Subcutaneous adipose tissue (tissue), 4 donors: Measurements from ENCODE around the gene CDKN2B-AS1. TPM values are rescaled to one million over a fixed set of nuclear protein-coding genes. Genes with fewer than 3 reads are reported as not detected.

Experiments used
- total RNA-seq, 4 donors: library from RNA; depleted of rRNA; stranded (reverse); fragments of >200 nt; gene quantifications; one replicate each; pipeline ENCODE4 v1.1.0, GENCODE V29; 2016
- TF ChIP-seq, protein P1 (sequence below): fragments of 450-650 bp; IDR thresholded peaks from one replicate; pipeline ENCODE4 v1.5.1; 2016; ENCODE audit warnings: low read depth, mild to moderate bottlenecking, control low read depth, antibody characterized with exemption, moderate library complexity

CDKN2B-AS1 gene
- total RNA-seq, 4 donors from 2014 or later, result 6.1 TPM; not detected in 3

GRCh38 chr9:22131817-22132216 is 137.2 kb downstream of the CDKN2B-AS1 start:
- TF ChIP-seq, protein P1, sequence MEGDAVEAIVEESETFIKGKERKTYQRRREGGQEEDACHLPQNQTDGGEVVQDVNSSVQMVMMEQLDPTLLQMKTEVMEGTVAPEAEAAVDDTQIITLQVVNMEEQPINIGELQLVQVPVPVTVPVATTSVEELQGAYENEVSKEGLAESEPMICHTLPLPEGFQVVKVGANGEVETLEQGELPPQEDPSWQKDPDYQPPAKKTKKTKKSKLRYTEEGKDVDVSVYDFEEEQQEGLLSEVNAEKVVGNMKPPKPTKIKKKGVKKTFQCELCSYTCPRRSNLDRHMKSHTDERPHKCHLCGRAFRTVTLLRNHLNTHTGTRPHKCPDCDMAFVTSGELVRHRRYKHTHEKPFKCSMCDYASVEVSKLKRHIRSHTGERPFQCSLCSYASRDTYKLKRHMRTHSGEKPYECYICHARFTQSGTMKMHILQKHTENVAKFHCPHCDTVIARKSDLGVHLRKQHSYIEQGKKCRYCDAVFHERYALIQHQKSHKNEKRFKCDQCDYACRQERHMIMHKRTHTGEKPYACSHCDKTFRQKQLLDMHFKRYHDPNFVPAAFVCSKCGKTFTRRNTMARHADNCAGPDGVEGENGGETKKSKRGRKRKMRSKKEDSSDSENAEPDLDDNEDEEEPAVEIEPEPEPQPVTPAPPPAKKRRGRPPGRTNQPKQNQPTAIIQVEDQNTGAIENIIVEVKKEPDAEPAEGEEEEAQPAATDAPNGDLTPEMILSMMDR, result no peak

GRCh38 chr9:22134390-22134789 is 139.8 kb downstream of the CDKN2B-AS1 start:
- TF ChIP-seq, protein P1, result no peak

DNA sequence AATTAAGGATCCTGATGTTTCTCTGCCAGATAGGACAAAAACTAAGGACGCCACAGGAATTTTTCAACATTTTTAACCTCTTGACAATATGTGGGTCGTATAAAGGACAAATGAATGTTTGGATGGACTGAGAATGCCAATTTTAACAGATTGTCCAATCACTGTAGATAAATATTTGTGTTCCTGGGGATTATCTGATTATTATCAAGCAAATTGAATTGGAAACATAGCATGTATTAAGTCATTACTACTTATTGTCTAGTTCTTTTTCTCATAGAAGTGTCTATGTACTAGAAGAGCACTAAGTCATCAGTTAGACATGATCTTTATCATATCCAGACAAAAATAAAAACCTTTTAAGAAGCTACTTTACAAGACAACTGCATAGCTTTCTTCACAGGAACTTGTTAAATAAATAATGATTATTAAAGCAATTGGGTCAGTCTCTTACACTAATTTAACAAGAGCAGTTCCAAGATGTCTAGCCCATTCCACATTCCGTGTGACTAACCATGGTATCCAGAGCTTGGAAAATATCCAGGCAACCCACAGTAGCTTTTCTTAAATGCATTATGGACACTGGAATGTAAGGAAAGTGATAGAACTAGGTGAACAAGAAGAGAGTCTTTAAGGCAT is 142.0 kb downstream of the CDKN2B-AS1 start:
- TF ChIP-seq, protein P1, result no peak

DNA sequence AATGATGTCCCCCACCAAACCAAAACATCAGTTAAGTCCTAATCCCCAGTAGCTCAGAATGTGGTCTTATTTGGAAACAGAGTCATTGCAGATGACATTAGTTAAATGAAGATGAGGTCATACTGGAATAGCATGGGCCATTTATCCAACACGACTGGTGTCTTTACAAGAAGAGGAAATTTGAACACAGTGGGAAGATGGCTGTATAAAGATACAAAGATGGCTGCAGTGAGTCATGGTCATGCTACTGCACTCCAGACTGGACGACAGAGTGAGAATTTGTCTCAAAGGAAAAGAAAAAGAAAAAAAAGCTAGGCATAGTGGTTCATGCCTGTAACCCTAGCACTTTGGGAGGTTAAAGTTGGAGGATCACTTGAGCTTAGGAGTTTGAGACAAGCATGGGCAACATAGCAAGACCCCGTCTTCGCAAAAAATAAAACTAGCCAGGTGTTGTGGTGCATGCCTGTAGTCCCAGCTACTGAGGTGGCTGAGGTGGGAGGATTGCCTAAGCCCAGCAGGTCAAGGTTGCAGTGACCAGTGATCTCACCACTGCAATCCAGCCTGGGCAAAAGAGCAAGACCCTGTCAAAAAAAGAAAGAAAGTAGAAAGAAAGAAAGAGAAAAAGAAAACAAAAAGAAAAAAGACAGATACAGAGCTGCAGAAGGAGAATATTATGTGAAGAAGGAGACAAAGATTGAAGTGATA is 144.5 kb downstream of the CDKN2B-AS1 start:
- TF ChIP-seq, protein P1, result no peak

- TF ChIP-seq, protein P1, result no peak
Measured at GRCh38 chr9:22141908-22142307, 147.3 kb downstream of the CDKN2B-AS1 start.

DNA sequence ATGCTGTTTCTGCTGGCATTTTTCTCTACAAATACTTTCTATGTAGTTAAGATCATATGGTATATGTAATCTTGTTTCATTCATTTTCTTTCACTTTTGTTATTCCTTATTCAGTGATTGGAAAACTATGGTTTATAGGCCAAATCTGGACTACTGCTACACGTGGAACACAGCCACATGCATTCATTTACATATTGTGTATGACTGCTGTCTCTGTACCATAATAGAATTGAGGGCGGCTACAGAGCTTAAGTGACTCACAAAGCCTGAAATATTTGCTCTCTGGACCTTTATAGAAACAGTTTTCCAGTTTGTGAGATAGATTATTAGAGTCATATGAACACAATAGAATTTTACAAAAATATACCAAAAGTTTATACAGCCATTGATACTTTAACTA is 148.1 kb downstream of the CDKN2B-AS1 start:
- TF ChIP-seq, protein P1, result no peak

DNA sequence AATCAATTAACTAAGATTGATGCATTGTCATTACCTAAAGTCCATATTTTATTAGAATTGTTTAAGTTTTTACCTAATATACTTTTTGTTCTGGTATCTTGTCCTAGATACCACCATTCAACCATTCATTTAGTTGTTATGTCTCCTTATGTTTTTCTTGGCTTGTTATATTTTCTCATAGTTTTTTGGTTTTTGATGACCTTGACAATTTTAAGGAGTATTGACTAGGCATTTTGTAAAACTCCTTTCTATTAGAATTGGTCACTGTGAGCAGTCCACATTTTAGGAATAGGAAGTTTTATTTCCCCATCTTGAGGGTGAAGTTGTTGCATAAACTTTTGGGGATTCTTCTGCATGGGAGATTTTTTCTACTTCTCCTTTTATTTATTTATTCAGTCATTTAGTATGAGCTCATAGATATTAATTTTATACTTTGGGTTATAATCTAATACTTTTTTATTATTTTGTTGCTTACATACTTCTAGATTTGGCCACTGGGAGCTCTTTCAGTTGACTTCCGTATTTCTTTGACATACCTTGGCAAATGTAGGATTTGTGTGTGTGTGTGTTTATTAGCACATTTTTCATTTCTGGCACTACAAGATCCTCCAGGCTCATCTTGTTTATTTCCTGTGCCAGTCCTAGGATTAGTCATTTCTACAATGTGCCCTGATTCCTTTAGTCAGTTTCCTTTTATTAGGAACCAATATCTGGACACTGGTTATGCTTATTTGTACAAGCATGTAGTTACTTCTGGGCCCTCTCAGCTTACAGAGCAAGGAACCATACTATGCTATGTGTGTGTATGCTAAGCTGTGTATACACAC is 149.4 kb downstream of the CDKN2B-AS1 start:
- TF ChIP-seq, protein P1, result no peak
